ENCODE results near the gene GMCL2.

GMCL2 gene

GRCh38 chr5:178208540-178209227, 21.5 kb upstream of the GMCL2 start:
- no peak overlapping the region for H3K4me3 ChIP-seq (ENCODE audit: low read depth, low read length)
- TF ChIP-seq MAX (IDR thresholded peaks at IDR 0.05; ENCODE audit: low read depth, low read length) (no peak), MYC (IDR thresholded peaks at IDR 0.05; ENCODE audit: low read depth, low read length) (no peak), CTCF (IDR thresholded peaks at IDR 0.05; ENCODE audit: low read depth, low read length) (peak; percentile 15)
- peak; percentile 51 for DNase-seq (ENCODE audit: low read depth)

DNA sequence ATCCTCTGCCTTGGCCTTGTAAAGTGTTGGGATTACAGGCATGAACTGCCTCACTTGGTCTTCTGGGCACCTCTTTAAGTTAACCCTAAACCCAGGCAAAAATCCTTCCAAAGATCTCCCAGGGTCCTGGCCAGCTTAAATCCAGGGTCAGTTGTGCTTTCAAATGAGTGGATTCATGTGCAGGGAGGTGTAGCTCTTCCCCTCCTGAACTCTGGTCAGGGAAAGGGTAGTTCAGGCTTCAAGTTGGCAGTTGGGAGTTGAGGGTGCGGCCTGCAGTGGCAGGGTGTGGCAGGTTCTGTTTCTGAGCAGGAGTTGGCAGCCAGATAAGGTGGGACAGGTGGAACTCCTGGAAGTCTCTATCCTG, 20.7 kb upstream of the GMCL2 start:
- no peak for TF ChIP-seq POLR2A (IDR thresholded peaks at IDR 0.05; ENCODE audit: extremely low read depth, insufficient read length)
- no peak for TF ChIP-seq MYC (IDR thresholded peaks at IDR 0.05; ENCODE audit: low read depth, low read length)
- TF ChIP-seq CTCF (IDR thresholded peaks at IDR 0.05; ENCODE audit: low read depth, low read length): no peak
- TF ChIP-seq MAX (IDR thresholded peaks at IDR 0.05; ENCODE audit: low read depth, low read length): no peak
- DNase-seq (ENCODE audit: low read depth): no peak
- peak overlapping the region; percentile 91 for H3K4me3 ChIP-seq (ENCODE audit: low read depth, low read length)

GRCh38 chr5:178207183-178207916, 20.2 kb upstream of the GMCL2 start:
- DNase-seq (ENCODE audit: low read depth): no peak
- peak overlapping the region; percentile 91 for H3K4me3 ChIP-seq (ENCODE audit: low read depth, low read length)
- no peak for TF ChIP-seq MAX (IDR thresholded peaks at IDR 0.05; ENCODE audit: low read depth, low read length)
- TF ChIP-seq CTCF (IDR thresholded peaks at IDR 0.05; ENCODE audit: low read depth, low read length): no peak
- no peak for TF ChIP-seq POLR2A (IDR thresholded peaks at IDR 0.05; ENCODE audit: extremely low read depth, insufficient read length)
- TF ChIP-seq MYC (IDR thresholded peaks at IDR 0.05; ENCODE audit: low read depth, low read length): no peak

DNA sequence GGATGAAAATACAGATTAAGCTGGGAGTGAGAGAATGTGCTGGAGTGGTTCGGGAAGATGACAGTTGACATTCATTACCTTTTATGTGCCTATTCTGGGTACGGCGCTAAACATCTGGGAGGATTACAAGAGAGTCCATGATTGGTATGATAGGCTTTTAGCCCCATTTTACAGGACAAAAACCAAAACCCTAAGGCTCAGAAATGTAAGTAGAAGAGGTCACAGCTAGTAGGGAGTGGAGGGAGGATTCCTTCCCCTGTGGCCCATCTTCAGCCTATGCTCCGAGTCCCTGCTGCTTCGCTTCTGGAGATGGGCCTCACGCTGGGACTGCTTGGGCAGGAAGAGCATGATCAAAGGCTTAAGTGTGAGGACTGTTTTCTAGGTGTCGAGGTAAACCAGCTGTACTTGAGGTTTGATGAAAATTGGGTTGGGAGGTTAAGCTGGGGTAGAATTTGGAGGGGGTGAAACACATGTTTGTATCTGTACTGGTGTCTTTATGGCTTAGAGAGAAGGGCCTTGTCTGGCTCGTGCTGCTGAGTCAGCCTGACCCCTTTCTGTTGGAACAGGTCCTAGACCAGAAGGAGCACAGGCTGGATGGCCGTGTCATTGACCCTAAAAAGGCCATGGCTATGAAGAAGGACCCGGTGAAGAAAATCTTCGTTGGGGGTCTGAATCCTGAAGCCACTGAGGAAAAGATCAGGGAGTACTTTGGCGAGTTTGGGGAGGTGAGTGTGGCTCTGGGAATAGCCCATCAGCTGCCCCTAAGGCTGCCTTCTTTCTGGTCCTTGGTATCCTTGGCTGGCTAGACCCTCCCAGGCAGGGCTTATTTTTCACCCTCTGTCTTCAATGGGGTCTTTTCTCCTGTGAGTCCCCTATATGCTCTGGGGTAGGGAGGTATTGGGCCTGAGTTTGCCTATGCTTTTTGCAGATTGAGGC, 19.3 kb upstream of the GMCL2 start:
- peak overlapping the region; percentile 91 for H3K4me3 ChIP-seq (ENCODE audit: low read depth, low read length)
- DNase-seq (ENCODE audit: low read depth): no peak
- no peak for TF ChIP-seq CTCF (IDR thresholded peaks at IDR 0.05; ENCODE audit: low read depth, low read length)
- TF ChIP-seq MYC (IDR thresholded peaks at IDR 0.05; ENCODE audit: low read depth, low read length): no peak
- no peak for TF ChIP-seq POLR2A (IDR thresholded peaks at IDR 0.05; ENCODE audit: extremely low read depth, insufficient read length)
- no peak for TF ChIP-seq MAX (IDR thresholded peaks at IDR 0.05; ENCODE audit: low read depth, low read length)

DNA sequence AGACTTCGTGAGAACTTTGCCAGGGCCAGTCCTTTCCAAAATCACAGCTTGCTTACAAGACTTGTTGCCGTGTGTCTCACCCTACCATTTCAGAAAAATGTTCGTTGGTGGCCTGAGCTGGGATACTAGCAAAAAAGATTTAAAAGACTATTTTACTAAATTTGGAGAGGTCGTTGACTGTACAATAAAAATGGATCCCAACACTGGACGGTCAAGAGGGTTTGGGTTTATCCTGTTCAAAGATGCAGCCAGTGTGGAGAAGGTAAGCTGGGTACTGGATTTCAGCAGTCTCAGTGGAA, 18.5 kb upstream of the GMCL2 start:
- no peak for TF ChIP-seq MYC (IDR thresholded peaks at IDR 0.05; ENCODE audit: low read depth, low read length)
- no peak for TF ChIP-seq CTCF (IDR thresholded peaks at IDR 0.05; ENCODE audit: low read depth, low read length)
- TF ChIP-seq POLR2A (IDR thresholded peaks at IDR 0.05; ENCODE audit: extremely low read depth, insufficient read length): no peak
- no peak for TF ChIP-seq MAX (IDR thresholded peaks at IDR 0.05; ENCODE audit: low read depth, low read length)
- peak overlapping the region; percentile 91 for H3K4me3 ChIP-seq (ENCODE audit: low read depth, low read length)
- no peak for DNase-seq (ENCODE audit: low read depth)
